GM23338 (cell line): ENCODE measurements around the gene ACSL6. TPM values are rescaled to one million over a fixed set of nuclear protein-coding genes. Genes with fewer than 3 reads are reported as not detected.

Experiments used
- ATAC-seq: fragments of 200-7000 bp; cut with Tn5 transposase; 3 replicates; pipeline ENCODE4 v1.9.1; 2020
- DNase-seq: peaks from one replicate; pipeline ENCODE4 v3.0.0-alpha.2; 2015; ENCODE audit warnings: low spot score
- H2AFZ ChIP-seq: fragments of 200-600 bp; sonication (generic); 2 replicates; pipeline ENCODE4 v1.8.0; 2016; ENCODE audit warnings: antibody characterized with exemption, mild to moderate bottlenecking, moderate library complexity
- H3F3A ChIP-seq: fragments of 200-600 bp; sonication (generic); replicated peaks from 2 replicates; pipeline ENCODE4 v1.8.0; 2017; ENCODE audit warnings: antibody characterized with exemption, mixed run types, low read depth
- H3K27ac ChIP-seq: fragments of 200-600 bp; sonication (generic); 2 replicates; pipeline ENCODE4 v1.6.1; 2016; ENCODE audit warnings: low read depth
- H3K27me3 ChIP-seq: fragments of 200-600 bp; sonication (generic); 2 replicates; pipeline ENCODE4 v1.8.0; 2016; ENCODE audit warnings: mild to moderate bottlenecking, mixed run types, moderate library complexity; ENCODE audit not compliant: insufficient read depth
- H3K36me3 ChIP-seq: fragments of 200-600 bp; sonication (generic); 2 replicates; pipeline ENCODE4 v1.8.0; 2016; ENCODE audit warnings: mild to moderate bottlenecking; ENCODE audit not compliant: insufficient read depth
- H3K4me1 ChIP-seq: fragments of 200-600 bp; sonication (generic); 2 replicates; pipeline ENCODE4 v1.8.0; 2016; ENCODE audit warnings: mild to moderate bottlenecking, moderate library complexity; ENCODE audit not compliant: insufficient read depth
- H3K4me2 ChIP-seq: fragments of 200-600 bp; sonication (generic); 2 replicates; pipeline ENCODE4 v1.7.1; 2017; ENCODE audit warnings: mixed run types
- H3K4me3 ChIP-seq: fragments of 200-600 bp; sonication (generic); 2 replicates; pipeline ENCODE4 v1.6.1; 2016; ENCODE audit warnings: mixed run types
- H3K79me2 ChIP-seq: fragments of 200-600 bp; sonication (generic); replicated peaks from 2 replicates; pipeline ENCODE4 v1.8.0; 2017; ENCODE audit warnings: mild to moderate bottlenecking; ENCODE audit not compliant: insufficient read depth
- H3K9me2 ChIP-seq: fragments of 200-600 bp; sonication (generic); 2 replicates; pipeline ENCODE4 v1.8.0; 2017; ENCODE audit not compliant: insufficient read depth
- H4K20me1 ChIP-seq: fragments of 200-600 bp; sonication (generic); replicated peaks from 2 replicates; pipeline ENCODE4 v1.8.0; 2017; ENCODE audit warnings: mild to moderate bottlenecking; ENCODE audit not compliant: insufficient read depth
- H3K27ac Mint-ChIP-seq: 2 replicates; pipeline ENCODE4 v1.8.0; 2020; ENCODE audit warnings: inconsistent platforms, mild to moderate bottlenecking, moderate library complexity, mixed read lengths
- H3K27me3 Mint-ChIP-seq: 3 replicates; pipeline ENCODE4 v1.8.0; 2022; ENCODE audit warnings: low read depth, mild to moderate bottlenecking, moderate library complexity, mixed read lengths, inconsistent platforms; ENCODE audit not compliant: insufficient read depth, poor library complexity
- H3K36me3 Mint-ChIP-seq: 3 replicates; pipeline ENCODE4 v1.8.0; 2021; ENCODE audit warnings: low read depth, mild to moderate bottlenecking, inconsistent platforms, moderate library complexity, mixed read lengths
- H3K4me1 Mint-ChIP-seq: 3 replicates; pipeline ENCODE4 v1.8.0; 2020; ENCODE audit warnings: mild to moderate bottlenecking, inconsistent platforms, mixed read lengths
- H3K4me3 Mint-ChIP-seq: 3 replicates; pipeline ENCODE4 v1.8.0; 2021; ENCODE audit warnings: moderate library complexity, mild to moderate bottlenecking, inconsistent platforms, mixed read lengths
- H3K9me3 Mint-ChIP-seq: 3 replicates; pipeline ENCODE4 v1.8.0; 2020; ENCODE audit warnings: moderate library complexity, mild to moderate bottlenecking, inconsistent platforms, mixed read lengths
- CREB1 ChIP-seq: fragments of 250-450 bp; sonication (Bioruptor Pico); IDR thresholded peaks from 2 replicates; pipeline ENCODE4 v1.5.0; 2020; ENCODE audit warnings: low read depth, mild to moderate bottlenecking, moderate library complexity
- EZH2 ChIP-seq: fragments of 200-600 bp; sonication (generic); IDR thresholded peaks from one replicate; pipeline ENCODE4 v1.8.0; 2017; ENCODE audit warnings: antibody characterized with exemption, mild to moderate bottlenecking, low read depth; ENCODE audit not compliant: unreplicated experiment
- EZH2phosphoT487 ChIP-seq: fragments of 200-600 bp; sonication (generic); IDR thresholded peaks from one replicate; pipeline ENCODE4 v1.8.1; 2018; ENCODE audit warnings: antibody characterized with exemption; ENCODE audit not compliant: unreplicated experiment
- JUNB ChIP-seq: IDR thresholded peaks from one replicate; pipeline ENCODE4 v1.6.1; 2016; ENCODE audit warnings: antibody characterized with exemption; ENCODE audit not compliant: unreplicated experiment
- NANOG ChIP-seq: IDR thresholded peaks from 2 replicates; pipeline ENCODE4 v1.6.1; 2016; ENCODE audit warnings: antibody characterized with exemption, borderline replicate concordance
- POLR2AphosphoS5 ChIP-seq: IDR thresholded peaks from 2 replicates; pipeline ENCODE4 v1.6.1; 2016; ENCODE audit warnings: antibody characterized with exemption, low read depth
- STAT1 ChIP-seq: IDR thresholded peaks from one replicate; pipeline ENCODE4 v1.6.1; 2016; ENCODE audit warnings: antibody characterized with exemption; ENCODE audit not compliant: unreplicated experiment
- ZNF114 ChIP-seq: fragments of 250-450 bp; sonication (Bioruptor Pico); IDR thresholded peaks from 2 replicates; pipeline ENCODE4 v1.5.0; 2020; ENCODE audit warnings: mild to moderate bottlenecking, moderate library complexity
- ZNF331 ChIP-seq: fragments of 250-450 bp; sonication (Bioruptor Pico); IDR thresholded peaks from 2 replicates; pipeline ENCODE4 v1.5.0; 2020; ENCODE audit warnings: low read depth, mild to moderate bottlenecking, moderate library complexity
- polyA plus RNA-seq: library from polyadenylated mRNA; unstranded; fragments of >200 nt; fragmentation: Nextera tagmentation; extraction: Ambion mirVana; gene quantifications from 2 replicates; pipeline ENCODE4 v1.2.1, GENCODE V29; 2016
- total RNA-seq: library from RNA; depleted of rRNA; stranded (reverse); fragments of >200 nt; shearing (Covaris generic); gene quantifications from 2 replicates; pipeline ENCODE4 v1.2.3, GENCODE V29; 2014
- TF ChIP-seq, protein P1 (sequence below): fragments of 250-450 bp; sonication (Bioruptor Pico); IDR thresholded peaks from 2 replicates; pipeline ENCODE4 v1.5.0; 2020; ENCODE audit warnings: mild to moderate bottlenecking, moderate library complexity
- TF ChIP-seq, protein P2 (sequence below): IDR thresholded peaks from 2 replicates; pipeline ENCODE4 v1.6.1; 2016; ENCODE audit warnings: antibody characterized with exemption
- TF ChIP-seq, protein P3 (sequence below), 2 experiments: fragments of 200-600 bp in 1 of 2; sonication (generic) in 1 of 2; conservative IDR thresholded peaks; 2 replicates each; pipeline versions ENCODE4 v1.5.1 to v1.6.1; 2016 to 2017; ENCODE audit warnings: antibody characterized with exemption in 2 of 2, low read depth in 2 of 2, mild to moderate bottlenecking in 2 of 2, moderate library complexity in 1 of 2
- TF ChIP-seq, protein P4 (sequence below): IDR thresholded peaks from one replicate; pipeline ENCODE4 v1.6.1; 2018; ENCODE audit warnings: antibody characterized with exemption; ENCODE audit not compliant: unreplicated experiment

Gene ACSL6
- total and polyA plus RNA-seq, 2 experiments from 2014 or later, result 0.76 to 3.6 TPM

DNA sequence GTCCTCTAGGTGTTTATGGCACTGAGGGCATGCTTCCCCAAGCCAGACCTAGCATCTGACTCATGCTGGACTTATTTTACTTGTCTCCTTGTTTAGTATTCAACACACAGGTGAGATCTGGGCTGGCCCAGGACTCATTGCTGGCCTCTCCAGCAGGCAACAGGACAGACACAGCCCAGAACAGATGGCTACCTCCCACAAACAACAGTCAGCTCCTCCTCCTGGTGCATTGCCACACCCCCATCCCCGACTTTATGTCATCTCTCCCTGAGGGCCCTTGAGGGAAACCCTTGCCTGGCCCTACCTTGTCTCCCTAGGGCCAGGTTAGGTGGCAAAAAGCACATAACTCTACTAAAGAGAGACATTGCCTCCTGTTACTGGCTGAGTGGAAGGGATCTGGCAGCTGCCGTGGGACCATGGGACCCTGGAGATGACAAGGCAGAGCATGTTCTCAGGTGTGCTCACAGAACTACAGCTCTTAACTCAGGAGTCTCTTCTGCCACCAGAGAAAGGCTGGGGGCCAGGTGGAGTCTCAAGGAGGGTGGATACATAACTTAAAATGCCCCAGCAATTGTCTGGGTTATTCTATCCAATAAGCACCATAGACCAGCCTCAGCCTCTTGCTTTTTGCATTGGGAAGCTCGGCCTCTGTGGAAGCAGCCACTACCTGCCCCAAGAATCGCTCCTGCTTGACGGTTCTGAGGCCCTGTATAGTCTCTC, 2.3 kb downstream of the ACSL6 start:
- Mint-ChIP-seq H3K27me3 (peaks cover 32% of the 10 kb centered on the region), H3K9me3 (no peaks in the 10 kb centered on the region), H3K36me3 (no peaks in the 10 kb centered on the region), H3K4me1 (peaks cover 22% of the 10 kb centered on the region), H3K4me3 (no peak overlapping the region), H3K27ac (no peak overlapping the region)
- Histone ChIP-seq H3K4me1 (peaks cover 8% of the 10 kb centered on the region; the same call in 1 of the 2 replicates), H3K79me2 (no peaks in the 10 kb centered on the region), H3K4me3 (no peak overlapping the region), H3K27ac (no peak overlapping the region), H3K27me3 (peaks cover 25% of the 10 kb centered on the region), H3F3A (no peaks in the 10 kb centered on the region), H3K4me2 (no peak overlapping the region), H3K9me2 (peaks cover 4% of the 10 kb centered on the region; the same call in 1 of the 2 replicates), H4K20me1 (no peaks in the 10 kb centered on the region), H3K36me3 (no peaks in the 10 kb centered on the region), H2AFZ (no peak overlapping the region)
- DNase-seq (no peak), ATAC-seq (no peak)
- TF ChIP-seq NANOG (no peak), EZH2 (no peak), JUNB (no peak), ZNF114 (no peak), STAT1 (no peak), POLR2AphosphoS5 (no peak), CREB1 (CRISPR knock-in tag) (no peak), ZNF331 (no peak), EZH2phosphoT487 (no peak)
- TF ChIP-seq, protein P1, sequence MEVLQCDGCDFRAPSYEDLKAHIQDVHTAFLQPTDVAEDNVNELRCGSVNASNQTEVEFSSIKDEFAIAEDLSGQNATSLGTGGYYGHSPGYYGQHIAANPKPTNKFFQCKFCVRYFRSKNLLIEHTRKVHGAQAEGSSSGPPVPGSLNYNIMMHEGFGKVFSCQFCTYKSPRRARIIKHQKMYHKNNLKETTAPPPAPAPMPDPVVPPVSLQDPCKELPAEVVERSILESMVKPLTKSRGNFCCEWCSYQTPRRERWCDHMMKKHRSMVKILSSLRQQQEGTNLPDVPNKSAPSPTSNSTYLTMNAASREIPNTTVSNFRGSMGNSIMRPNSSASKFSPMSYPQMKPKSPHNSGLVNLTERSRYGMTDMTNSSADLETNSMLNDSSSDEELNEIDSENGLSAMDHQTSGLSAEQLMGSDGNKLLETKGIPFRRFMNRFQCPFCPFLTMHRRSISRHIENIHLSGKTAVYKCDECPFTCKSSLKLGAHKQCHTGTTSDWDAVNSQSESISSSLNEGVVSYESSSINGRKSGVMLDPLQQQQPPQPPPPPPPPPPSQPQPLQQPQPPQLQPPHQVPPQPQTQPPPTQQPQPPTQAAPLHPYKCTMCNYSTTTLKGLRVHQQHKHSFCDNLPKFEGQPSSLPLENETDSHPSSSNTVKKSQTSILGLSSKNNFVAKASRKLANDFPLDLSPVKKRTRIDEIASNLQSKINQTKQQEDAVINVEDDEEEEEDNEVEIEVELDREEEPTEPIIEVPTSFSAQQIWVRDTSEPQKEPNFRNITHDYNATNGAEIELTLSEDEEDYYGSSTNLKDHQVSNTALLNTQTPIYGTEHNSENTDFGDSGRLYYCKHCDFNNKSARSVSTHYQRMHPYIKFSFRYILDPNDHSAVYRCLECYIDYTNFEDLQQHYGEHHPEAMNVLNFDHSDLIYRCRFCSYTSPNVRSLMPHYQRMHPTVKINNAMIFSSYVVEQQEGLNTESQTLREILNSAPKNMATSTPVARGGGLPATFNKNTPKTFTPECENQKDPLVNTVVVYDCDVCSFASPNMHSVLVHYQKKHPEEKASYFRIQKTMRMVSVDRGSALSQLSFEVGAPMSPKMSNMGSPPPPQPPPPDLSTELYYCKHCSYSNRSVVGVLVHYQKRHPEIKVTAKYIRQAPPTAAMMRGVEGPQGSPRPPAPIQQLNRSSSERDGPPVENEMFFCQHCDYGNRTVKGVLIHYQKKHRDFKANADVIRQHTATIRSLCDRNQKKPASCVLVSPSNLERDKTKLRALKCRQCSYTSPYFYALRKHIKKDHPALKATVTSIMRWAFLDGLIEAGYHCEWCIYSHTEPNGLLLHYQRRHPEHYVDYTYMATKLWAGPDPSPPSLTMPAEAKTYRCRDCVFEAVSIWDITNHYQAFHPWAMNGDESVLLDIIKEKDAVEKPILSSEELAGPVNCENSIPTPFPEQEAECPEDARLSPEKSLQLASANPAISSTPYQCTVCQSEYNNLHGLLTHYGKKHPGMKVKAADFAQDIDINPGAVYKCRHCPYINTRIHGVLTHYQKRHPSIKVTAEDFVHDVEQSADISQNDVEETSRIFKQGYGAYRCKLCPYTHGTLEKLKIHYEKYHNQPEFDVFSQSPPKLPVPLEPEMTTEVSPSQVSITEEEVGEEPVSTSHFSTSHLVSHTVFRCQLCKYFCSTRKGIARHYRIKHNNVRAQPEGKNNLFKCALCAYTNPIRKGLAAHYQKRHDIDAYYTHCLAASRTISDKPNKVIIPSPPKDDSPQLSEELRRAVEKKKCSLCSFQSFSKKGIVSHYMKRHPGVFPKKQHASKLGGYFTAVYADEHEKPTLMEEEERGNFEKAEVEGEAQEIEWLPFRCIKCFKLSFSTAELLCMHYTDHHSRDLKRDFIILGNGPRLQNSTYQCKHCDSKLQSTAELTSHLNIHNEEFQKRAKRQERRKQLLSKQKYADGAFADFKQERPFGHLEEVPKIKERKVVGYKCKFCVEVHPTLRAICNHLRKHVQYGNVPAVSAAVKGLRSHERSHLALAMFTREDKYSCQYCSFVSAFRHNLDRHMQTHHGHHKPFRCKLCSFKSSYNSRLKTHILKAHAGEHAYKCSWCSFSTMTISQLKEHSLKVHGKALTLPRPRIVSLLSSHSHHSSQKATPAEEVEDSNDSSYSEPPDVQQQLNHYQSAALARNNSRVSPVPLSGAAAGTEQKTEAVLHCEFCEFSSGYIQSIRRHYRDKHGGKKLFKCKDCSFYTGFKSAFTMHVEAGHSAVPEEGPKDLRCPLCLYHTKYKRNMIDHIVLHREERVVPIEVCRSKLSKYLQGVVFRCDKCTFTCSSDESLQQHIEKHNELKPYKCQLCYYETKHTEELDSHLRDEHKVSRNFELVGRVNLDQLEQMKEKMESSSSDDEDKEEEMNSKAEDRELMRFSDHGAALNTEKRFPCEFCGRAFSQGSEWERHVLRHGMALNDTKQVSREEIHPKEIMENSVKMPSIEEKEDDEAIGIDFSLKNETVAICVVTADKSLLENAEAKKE (CRISPR knock-in tag), result no peak
- TF ChIP-seq, protein P2, sequence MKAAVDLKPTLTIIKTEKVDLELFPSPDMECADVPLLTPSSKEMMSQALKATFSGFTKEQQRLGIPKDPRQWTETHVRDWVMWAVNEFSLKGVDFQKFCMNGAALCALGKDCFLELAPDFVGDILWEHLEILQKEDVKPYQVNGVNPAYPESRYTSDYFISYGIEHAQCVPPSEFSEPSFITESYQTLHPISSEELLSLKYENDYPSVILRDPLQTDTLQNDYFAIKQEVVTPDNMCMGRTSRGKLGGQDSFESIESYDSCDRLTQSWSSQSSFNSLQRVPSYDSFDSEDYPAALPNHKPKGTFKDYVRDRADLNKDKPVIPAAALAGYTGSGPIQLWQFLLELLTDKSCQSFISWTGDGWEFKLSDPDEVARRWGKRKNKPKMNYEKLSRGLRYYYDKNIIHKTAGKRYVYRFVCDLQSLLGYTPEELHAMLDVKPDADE, result no peak
- TF ChIP-seq, protein P3, sequence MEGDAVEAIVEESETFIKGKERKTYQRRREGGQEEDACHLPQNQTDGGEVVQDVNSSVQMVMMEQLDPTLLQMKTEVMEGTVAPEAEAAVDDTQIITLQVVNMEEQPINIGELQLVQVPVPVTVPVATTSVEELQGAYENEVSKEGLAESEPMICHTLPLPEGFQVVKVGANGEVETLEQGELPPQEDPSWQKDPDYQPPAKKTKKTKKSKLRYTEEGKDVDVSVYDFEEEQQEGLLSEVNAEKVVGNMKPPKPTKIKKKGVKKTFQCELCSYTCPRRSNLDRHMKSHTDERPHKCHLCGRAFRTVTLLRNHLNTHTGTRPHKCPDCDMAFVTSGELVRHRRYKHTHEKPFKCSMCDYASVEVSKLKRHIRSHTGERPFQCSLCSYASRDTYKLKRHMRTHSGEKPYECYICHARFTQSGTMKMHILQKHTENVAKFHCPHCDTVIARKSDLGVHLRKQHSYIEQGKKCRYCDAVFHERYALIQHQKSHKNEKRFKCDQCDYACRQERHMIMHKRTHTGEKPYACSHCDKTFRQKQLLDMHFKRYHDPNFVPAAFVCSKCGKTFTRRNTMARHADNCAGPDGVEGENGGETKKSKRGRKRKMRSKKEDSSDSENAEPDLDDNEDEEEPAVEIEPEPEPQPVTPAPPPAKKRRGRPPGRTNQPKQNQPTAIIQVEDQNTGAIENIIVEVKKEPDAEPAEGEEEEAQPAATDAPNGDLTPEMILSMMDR (conservative IDR thresholded peaks at IDR 0.05; ENCODE audit: low read depth in 2 of 2), result no peak
- TF ChIP-seq, protein P4, sequence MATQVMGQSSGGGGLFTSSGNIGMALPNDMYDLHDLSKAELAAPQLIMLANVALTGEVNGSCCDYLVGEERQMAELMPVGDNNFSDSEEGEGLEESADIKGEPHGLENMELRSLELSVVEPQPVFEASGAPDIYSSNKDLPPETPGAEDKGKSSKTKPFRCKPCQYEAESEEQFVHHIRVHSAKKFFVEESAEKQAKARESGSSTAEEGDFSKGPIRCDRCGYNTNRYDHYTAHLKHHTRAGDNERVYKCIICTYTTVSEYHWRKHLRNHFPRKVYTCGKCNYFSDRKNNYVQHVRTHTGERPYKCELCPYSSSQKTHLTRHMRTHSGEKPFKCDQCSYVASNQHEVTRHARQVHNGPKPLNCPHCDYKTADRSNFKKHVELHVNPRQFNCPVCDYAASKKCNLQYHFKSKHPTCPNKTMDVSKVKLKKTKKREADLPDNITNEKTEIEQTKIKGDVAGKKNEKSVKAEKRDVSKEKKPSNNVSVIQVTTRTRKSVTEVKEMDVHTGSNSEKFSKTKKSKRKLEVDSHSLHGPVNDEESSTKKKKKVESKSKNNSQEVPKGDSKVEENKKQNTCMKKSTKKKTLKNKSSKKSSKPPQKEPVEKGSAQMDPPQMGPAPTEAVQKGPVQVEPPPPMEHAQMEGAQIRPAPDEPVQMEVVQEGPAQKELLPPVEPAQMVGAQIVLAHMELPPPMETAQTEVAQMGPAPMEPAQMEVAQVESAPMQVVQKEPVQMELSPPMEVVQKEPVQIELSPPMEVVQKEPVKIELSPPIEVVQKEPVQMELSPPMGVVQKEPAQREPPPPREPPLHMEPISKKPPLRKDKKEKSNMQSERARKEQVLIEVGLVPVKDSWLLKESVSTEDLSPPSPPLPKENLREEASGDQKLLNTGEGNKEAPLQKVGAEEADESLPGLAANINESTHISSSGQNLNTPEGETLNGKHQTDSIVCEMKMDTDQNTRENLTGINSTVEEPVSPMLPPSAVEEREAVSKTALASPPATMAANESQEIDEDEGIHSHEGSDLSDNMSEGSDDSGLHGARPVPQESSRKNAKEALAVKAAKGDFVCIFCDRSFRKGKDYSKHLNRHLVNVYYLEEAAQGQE, result no peak
